Prostate gland (tissue), 2 donors: ENCODE measurements around the gene POFUT2. TPM values are rescaled to one million over a fixed set of nuclear protein-coding genes. Genes with fewer than 3 reads are reported as not detected.

Experiments used
- DNase-seq: peaks from one replicate; pipeline ENCODE4 v3.0.0-alpha.2; 2019; ENCODE audit warnings: low spot score
- H3K27ac ChIP-seq, 2 donors: fragments of 200-600 bp; sonication (generic); 2 replicates each; pipeline ENCODE4 v1.5.1; 2017 to 2019
- H3K27me3 ChIP-seq: fragments of 200-600 bp; sonication (generic); replicated peaks from 2 replicates; pipeline ENCODE4 v1.5.1; 2019; ENCODE audit not compliant: insufficient read depth
- H3K36me3 ChIP-seq, 2 donors: fragments of 200-600 bp; sonication (generic); 1 replicate in 1 of 2; 2 replicates in 1 of 2; pipeline versions ENCODE4 v1.5.1 to v1.8.1; 2017 to 2019
- H3K4me1 ChIP-seq: fragments of 200-600 bp; sonication (generic); replicated peaks from 2 replicates; pipeline ENCODE4 v1.5.1; 2019
- H3K4me3 ChIP-seq, 2 donors: fragments of 200-600 bp; sonication (generic); 2 replicates each; pipeline ENCODE4 v1.5.1; 2017 to 2019
- H3K9me3 ChIP-seq: fragments of 200-600 bp; sonication (generic); 2 replicates; pipeline ENCODE4 v1.5.1; 2017
- POLR2A ChIP-seq: fragments of 450-650 bp; IDR thresholded peaks from one replicate; pipeline ENCODE4 v1.6.1; 2016; ENCODE audit warnings: antibody characterized with exemption, mild to moderate bottlenecking
- POLR2AphosphoS5 ChIP-seq: sonication (generic); formaldehyde crosslinking; IDR thresholded peaks from one replicate; pipeline ENCODE4 v1.6.1; 2017; ENCODE audit warnings: antibody characterized with exemption
- WGBS: methylation state at CpG from one replicate; pipeline ENCODE4 v1.1.5; 2018; 5-methylcytosine and 5-hydroxymethylcytosine counted together
- intact Hi-C: fragments of 100-400 bp; cut with DNase I; formaldehyde crosslinking; loops from one replicate; pipeline ENCODE4 v1.14.2; 2022
- total RNA-seq, 2 donors: library from RNA; depleted of rRNA; stranded (reverse); fragments of >200 nt; gene quantifications; one replicate each; pipeline ENCODE4 v1.1.0, GENCODE V29; 2016
- TF ChIP-seq, protein P1 (sequence below), 4 experiments: fragments of 200-600 bp in 2 of 4; fragments of 450-650 bp in 2 of 4; sonication (generic) in 2 of 4; IDR thresholded peaks; 1 replicate in 3 of 4; 2 replicates in 1 of 4; pipeline ENCODE4 v1.5.1; 2016 to 2019; ENCODE audit warnings: antibody characterized with exemption in 4 of 4, mild to moderate bottlenecking in 2 of 4, moderate library complexity in 2 of 4

POFUT2 gene
- total RNA-seq, 2 donors from 2014 or later, result 20.2 to 52.4 TPM

DNA sequence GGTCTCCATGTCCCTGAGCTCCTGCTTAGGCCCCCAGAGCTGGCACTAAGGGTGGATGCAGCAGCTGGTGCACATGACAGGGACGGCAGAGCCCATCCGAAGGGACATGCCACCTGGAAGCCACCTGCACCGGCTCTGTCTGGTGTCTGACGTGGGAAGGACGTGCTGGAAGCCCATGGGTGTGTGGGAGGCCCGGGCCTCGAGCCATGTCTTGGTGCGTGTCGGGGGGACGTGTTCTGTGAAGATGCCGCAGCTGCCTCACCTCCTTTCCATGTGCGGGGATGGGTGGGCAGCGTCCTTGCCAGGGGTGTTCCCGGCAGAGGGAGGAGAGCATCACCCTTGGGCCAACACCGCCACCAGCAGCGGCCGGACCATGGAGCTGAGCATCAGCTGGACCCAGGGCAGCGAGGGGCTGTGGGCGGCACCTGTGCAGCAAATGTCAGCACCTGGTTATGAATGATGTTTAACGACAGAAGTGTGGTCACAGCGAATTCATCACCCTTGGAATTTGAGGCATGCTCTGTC, 15.5 kb upstream of the POFUT2 start:
- no peak overlapping the region for H3K27ac ChIP-seq
- intact Hi-C loops, result no loop called here
- WGBS, result 95% methylated on average over 19 of the region's 21 CpGs

DNA sequence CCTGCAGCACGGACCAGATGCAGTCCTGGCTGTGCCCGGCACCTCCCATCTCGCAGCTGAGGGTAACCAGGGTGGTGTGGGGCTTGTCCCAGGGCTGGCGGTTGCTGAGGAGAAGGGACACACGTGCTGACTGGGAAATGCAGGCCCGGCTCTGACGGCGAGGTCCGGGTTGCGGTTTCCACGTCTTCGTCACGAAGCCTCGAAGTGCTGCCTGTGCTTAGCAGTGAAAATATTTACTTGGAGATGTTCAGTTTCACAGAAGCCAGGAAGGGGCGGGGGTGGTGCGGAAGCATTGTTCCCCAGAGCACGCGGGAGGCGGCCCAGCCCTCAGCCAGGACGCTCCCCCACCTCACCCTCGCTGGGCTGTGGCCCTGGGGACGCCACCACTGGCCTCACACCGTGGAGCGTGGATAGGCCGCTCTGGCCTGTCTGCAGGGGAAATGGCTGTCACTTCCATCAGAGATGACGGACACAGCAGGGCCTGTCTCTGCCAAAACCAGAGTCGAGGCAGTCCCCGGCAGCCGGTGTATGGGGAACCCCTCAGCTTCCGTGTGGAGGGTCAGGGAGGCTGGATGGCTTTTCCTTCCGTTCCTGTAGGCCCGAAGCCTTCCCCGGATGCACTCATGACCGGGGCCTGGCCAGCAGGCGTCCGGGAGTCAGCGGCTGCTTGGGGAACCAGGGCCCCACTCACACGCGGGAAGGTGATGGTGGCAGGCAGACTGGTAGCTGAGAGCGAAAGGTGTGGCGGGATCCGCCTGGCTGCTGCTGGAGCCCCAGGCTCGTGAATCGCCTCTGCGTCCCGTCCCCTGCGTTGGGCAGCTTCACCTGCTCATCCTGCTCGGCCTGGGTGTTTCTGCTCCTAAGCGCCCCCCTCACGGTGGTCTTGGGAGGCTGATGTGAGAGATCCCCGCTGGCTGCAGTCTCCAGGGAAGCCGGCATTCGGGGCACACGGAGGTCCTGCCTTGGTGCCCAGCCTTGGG, 14.7 kb upstream of the POFUT2 start:
- no peak for DNase-seq
- 68% methylated on average over 45 of the region's 54 CpGs for WGBS
- TF ChIP-seq POLR2A (no peak), POLR2AphosphoS5 (no peak)
- TF ChIP-seq, protein P1, sequence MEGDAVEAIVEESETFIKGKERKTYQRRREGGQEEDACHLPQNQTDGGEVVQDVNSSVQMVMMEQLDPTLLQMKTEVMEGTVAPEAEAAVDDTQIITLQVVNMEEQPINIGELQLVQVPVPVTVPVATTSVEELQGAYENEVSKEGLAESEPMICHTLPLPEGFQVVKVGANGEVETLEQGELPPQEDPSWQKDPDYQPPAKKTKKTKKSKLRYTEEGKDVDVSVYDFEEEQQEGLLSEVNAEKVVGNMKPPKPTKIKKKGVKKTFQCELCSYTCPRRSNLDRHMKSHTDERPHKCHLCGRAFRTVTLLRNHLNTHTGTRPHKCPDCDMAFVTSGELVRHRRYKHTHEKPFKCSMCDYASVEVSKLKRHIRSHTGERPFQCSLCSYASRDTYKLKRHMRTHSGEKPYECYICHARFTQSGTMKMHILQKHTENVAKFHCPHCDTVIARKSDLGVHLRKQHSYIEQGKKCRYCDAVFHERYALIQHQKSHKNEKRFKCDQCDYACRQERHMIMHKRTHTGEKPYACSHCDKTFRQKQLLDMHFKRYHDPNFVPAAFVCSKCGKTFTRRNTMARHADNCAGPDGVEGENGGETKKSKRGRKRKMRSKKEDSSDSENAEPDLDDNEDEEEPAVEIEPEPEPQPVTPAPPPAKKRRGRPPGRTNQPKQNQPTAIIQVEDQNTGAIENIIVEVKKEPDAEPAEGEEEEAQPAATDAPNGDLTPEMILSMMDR (IDR thresholded peaks at IDR 0.05), result no peak
- H3K4me3 ChIP-seq, result no peak overlapping the region
- intact Hi-C loops, result no loop called here
- no peak overlapping the region for H3K27ac ChIP-seq
- no peaks in the 10 kb centered on the region for H3K36me3 ChIP-seq
- no peaks in the 10 kb centered on the region for H3K4me1 ChIP-seq
- peaks cover 5% of the 10 kb centered on the region for H3K27me3 ChIP-seq
- H3K9me3 ChIP-seq, result no peaks in the 10 kb centered on the region

More for the DNA sequence above, 15.5 kb upstream of the POFUT2 start:
- Histone ChIP-seq H3K9me3 (no peaks in the 10 kb centered on the region), H3K27me3 (peaks cover 5% of the 10 kb centered on the region), H3K36me3 (no peaks in the 10 kb centered on the region), H3K4me1 (no peaks in the 10 kb centered on the region), H3K4me3 (no peak overlapping the region)
- DNase-seq, result no peak
- TF ChIP-seq, protein P1 (IDR thresholded peaks at IDR 0.05), result no peak

DNA sequence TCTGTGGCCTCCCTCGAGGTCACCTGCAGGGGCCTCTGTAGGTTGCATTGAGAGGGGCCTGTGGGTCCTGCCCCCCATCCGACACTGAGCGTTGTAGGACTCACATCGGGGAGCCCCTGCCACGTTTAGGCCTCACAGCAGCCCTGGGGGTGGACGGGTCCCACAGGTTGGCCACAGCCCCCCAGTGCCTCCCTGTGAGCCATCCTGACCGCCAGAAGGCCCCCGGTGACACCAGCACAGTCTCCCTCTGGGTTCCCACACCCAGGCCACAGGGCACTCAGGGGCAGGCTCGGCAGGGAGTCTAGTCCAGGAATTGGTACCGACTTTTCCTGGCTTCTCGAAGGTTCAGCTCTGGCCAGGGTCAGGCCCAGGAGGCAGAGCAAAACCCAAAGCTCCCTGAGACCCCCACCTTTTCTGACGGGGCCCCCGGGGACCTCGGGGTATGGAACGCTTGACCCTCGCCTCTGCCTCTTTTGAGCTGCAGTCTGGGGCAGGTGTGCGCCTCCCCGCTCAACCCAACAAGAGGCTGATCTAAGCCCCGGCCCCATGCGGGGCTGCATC, 13.9 kb upstream of the POFUT2 start:
- H3K9me3 ChIP-seq, result no peaks in the 10 kb centered on the region
- no peaks in the 10 kb centered on the region for H3K36me3 ChIP-seq
- TF ChIP-seq POLR2AphosphoS5, result no peak
- no peak for TF ChIP-seq POLR2A
- TF ChIP-seq, protein P1 (IDR thresholded peaks at IDR 0.05), result no peak
- no peak overlapping the region for H3K27ac ChIP-seq
- H3K4me1 ChIP-seq, result no peaks in the 10 kb centered on the region
- no peak overlapping the region for H3K4me3 ChIP-seq
- WGBS, result 96% methylated on average over 19 of the region's 20 CpGs
- H3K27me3 ChIP-seq, result peaks cover 3% of the 10 kb centered on the region
- intact Hi-C loops, result no loop called here
- no peak for DNase-seq

DNA sequence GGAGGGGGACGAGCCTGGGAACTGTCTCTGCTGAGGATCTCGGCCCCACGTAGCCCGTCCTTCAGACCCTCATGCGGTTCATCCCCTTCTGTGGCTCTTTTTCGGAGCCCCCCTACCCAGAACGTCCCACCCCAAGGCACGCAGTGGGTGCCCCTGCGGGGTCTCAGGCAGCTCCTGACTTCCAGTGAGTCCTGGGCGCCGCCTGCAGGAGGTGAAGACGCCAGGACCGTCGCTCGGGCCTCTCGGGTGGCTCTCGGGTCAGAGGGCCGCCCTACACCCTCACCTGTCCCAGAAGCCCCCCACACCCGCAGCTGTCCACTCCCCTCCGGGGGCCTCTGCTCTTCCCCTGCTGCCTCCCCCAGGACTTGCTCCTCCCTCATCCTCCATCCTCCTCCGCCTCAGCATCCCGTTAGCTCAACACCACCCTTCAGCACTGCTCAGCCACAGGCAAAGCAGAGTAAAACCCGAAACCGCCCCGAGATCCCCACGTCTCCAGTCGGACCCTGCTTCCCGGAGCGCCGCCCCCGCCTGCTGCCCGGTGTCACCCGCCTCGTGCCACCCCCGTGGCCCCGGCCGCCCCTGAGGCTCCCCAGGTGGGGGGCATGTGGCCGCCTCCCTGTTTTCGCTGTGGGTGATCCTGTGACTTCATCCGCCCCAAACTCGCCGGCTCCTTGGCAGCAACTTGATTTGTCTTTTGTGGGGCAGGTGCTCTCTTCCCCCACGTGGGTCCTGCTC, 13.3 kb upstream of the POFUT2 start:
- intact Hi-C loops, result no loop called here
- no peak overlapping the region for H3K4me3 ChIP-seq
- WGBS, result 91% methylated on average over 43 of the region's 43 CpGs
- no peaks in the 10 kb centered on the region for H3K9me3 ChIP-seq
- no peaks in the 10 kb centered on the region for H3K4me1 ChIP-seq
- no peak for DNase-seq
- TF ChIP-seq, protein P1 (IDR thresholded peaks at IDR 0.05), result no peak
- TF ChIP-seq POLR2AphosphoS5, result no peak
- TF ChIP-seq POLR2A, result no peak
- no peaks in the 10 kb centered on the region for H3K36me3 ChIP-seq
- H3K27ac ChIP-seq, result no peak overlapping the region
- no peaks in the 10 kb centered on the region for H3K27me3 ChIP-seq
